Prostate gland (tissue), 2 donors: ENCODE results near the gene LTBP2.

ENCODE experiments used
- CTCF ChIP-seq, 4 experiments: fragments of 200-600 bp in 2 of 4; fragments of 450-650 bp in 2 of 4; sonication (generic) in 2 of 4; IDR thresholded peaks; 1 replicate in 3 of 4; 2 replicates in 1 of 4; pipeline ENCODE4 v1.5.1; 2016 to 2019; ENCODE audit warnings: antibody characterized with exemption in 4 of 4, mild to moderate bottlenecking in 2 of 4, moderate library complexity in 2 of 4
- POLR2A ChIP-seq: fragments of 450-650 bp; IDR thresholded peaks from one replicate; pipeline ENCODE4 v1.6.1; 2016; ENCODE audit warnings: antibody characterized with exemption, mild to moderate bottlenecking

GRCh38 chr14:74596741-74597450 lies 15.1 kb downstream of the LTBP2 start:
- TF ChIP-seq CTCF (IDR thresholded peaks at IDR 0.05), result no peak
- no peak for TF ChIP-seq POLR2A
